Measurements from ENCODE around the gene ARL2BP.
"Not testable (repeated sequence)": the region's sequence is repeated elsewhere in the genome, so short reads cannot be mapped to it uniquely, and the experiment has no call there.

Gene ARL2BP

GRCh38 chr16:57244767-57245471 is at the start of gene ARL2BP:
ARL2BP (plus strand) TSS chr16:57245259; CDS start chr16:57245368, 109 bp downstream.
- DNase-seq (ENCODE audit: low spot score): peak; percentile 94

GRCh38 chr16:57196286-57196685 is 48.8 kb upstream of the ARL2BP start:
- DNase-seq (ENCODE audit: low spot score): no peak

GRCh38 chr16:57196753-57197152 is 48.3 kb upstream of the ARL2BP start:
- DNase-seq (ENCODE audit: low spot score): no peak

GRCh38 chr16:57200321-57200720 is 44.7 kb upstream of the ARL2BP start:
- not testable (repeated sequence) for DNase-seq (ENCODE audit: low spot score)

GRCh38 chr16:57200926-57201325 is 44.1 kb upstream of the ARL2BP start:
- not testable (repeated sequence) for DNase-seq (ENCODE audit: low spot score)

- DNase-seq (ENCODE audit: low spot score): no peak
Observed at GRCh38 chr16:57202095-57202886, 42.8 kb upstream of the ARL2BP start.

GRCh38 chr16:57203451-57203850 is 41.6 kb upstream of the ARL2BP start:
- DNase-seq (ENCODE audit: low spot score): no peak

- no peak for DNase-seq (ENCODE audit: low spot score)
Observed at GRCh38 chr16:57204675-57205074, 40.4 kb upstream of the ARL2BP start.

- DNase-seq (ENCODE audit: low spot score): no peak
Observed at GRCh38 chr16:57208926-57209325, 36.1 kb upstream of the ARL2BP start.

- DNase-seq (ENCODE audit: low spot score): no peak
Observed at GRCh38 chr16:57209780-57210179, 35.3 kb upstream of the ARL2BP start.

- no peak for DNase-seq (ENCODE audit: low spot score)
Observed at GRCh38 chr16:57213462-57213861, 31.6 kb upstream of the ARL2BP start.

- DNase-seq (ENCODE audit: low spot score): no peak
Observed at GRCh38 chr16:57216968-57217367, 28.1 kb upstream of the ARL2BP start.

GRCh38 chr16:57223057-57223456 is 22.0 kb upstream of the ARL2BP start:
- DNase-seq (ENCODE audit: low spot score): no peak

- no peak for DNase-seq (ENCODE audit: low spot score)
Observed at GRCh38 chr16:57224651-57225335, 20.3 kb upstream of the ARL2BP start.

GRCh38 chr16:57225978-57226377 is 19.1 kb upstream of the ARL2BP start:
- no peak for DNase-seq (ENCODE audit: low spot score)

GRCh38 chr16:57226701-57227621 is 18.1 kb upstream of the ARL2BP start:
- no peak for DNase-seq (ENCODE audit: low spot score)

GRCh38 chr16:57229079-57229478 is 16.0 kb upstream of the ARL2BP start:
- DNase-seq (ENCODE audit: low spot score): no peak

GRCh38 chr16:57231821-57232350 is 13.2 kb upstream of the ARL2BP start:
- no peak for DNase-seq (ENCODE audit: low spot score)

- DNase-seq (ENCODE audit: low spot score): no peak
Observed at GRCh38 chr16:57233944-57234706, 10.9 kb upstream of the ARL2BP start.

GRCh38 chr16:57234707-57235092 is 10.4 kb upstream of the ARL2BP start:
- no peak for DNase-seq (ENCODE audit: low spot score)

Measured in HuH-7.5 (cell line).